Colonic mucosa (tissue), 4 donors: Measurements from ENCODE around the gene ATXN7L2. TPM values are rescaled to one million over a fixed set of nuclear protein-coding genes. Genes with fewer than 3 reads are reported as not detected.
"Not testable (repeated sequence)": the region's sequence is repeated elsewhere in the genome, so short reads cannot be mapped to it uniquely, and the experiment has no call there.

Source experiments
- DNase-seq: peaks from one replicate; pipeline ENCODE4 v3.0.0-alpha.2; 2020
- H3K27ac ChIP-seq: fragments of 200-600 bp; one replicate; pipeline ENCODE4 v1.8.0; 2021
- H3K27me3 ChIP-seq: fragments of 200-600 bp; one replicate; pipeline ENCODE4 v1.8.0; 2021
- H3K36me3 ChIP-seq: fragments of 200-600 bp; one replicate; pipeline ENCODE4 v1.8.0; 2021
- H3K4me1 ChIP-seq: fragments of 200-600 bp; one replicate; pipeline ENCODE4 v1.8.0; 2021; ENCODE audit warnings: mild to moderate bottlenecking
- H3K4me3 ChIP-seq: fragments of 200-600 bp; one replicate; pipeline ENCODE4 v1.8.0; 2021
- H3K9ac ChIP-seq, 2 donors: one replicate each; pipeline ENCODE4 v1.7.0; 2013; ENCODE audit warnings: control low read depth in 2 of 2, low read depth in 2 of 2, low read length in 2 of 2
- H3K9me3 ChIP-seq: fragments of 200-600 bp; one replicate; pipeline ENCODE4 v1.8.0; 2021
- CTCF ChIP-seq: fragments of 200-600 bp; IDR thresholded peaks from one replicate; pipeline ENCODE4 v1.8.0; 2022; ENCODE audit warnings: antibody characterized with exemption, mild to moderate bottlenecking
- intact Hi-C: fragments of 100-400 bp; cut with DNase I; formaldehyde crosslinking; loops from one replicate; pipeline ENCODE4 v1.14.1; 2022
- total RNA-seq, 2 donors: library from RNA; stranded (reverse); fragmentation: NEBNext Ultra II Directional in 1 of 2; extraction: Animal tissue kit (Norgen Biotek cat#: 25700) in 1 of 2; gene quantifications; one replicate each; pipeline ENCODE4 v1.2.1, GENCODE V29; 2021
- donor health status: healthy.
- donor health status: DM: no; HTN: no; CAD: no.
- donor health status: DM: no; HTN: no; CAD: no.

Gene ATXN7L2
- total RNA-seq, 2 donors from 2014 or later: 2.3 to 4.0 TPM

- Histone ChIP-seq H3K9me3 (no peaks in the 10 kb centered on the region), H3K27ac (no peak overlapping the region), H3K9ac (no peak overlapping the region), H3K4me3 (no peak overlapping the region), H3K27me3 (no peaks in the 10 kb centered on the region), H3K4me1 (no peaks in the 10 kb centered on the region), H3K36me3 (no peaks in the 10 kb centered on the region)
- DNase-seq: no peak
- no peak for TF ChIP-seq CTCF
- intact Hi-C loops: no loop called here
These were observed 39.4 kb upstream of the ATXN7L2 start for GRCh38 chr1:109444346-109444745.

DNA sequence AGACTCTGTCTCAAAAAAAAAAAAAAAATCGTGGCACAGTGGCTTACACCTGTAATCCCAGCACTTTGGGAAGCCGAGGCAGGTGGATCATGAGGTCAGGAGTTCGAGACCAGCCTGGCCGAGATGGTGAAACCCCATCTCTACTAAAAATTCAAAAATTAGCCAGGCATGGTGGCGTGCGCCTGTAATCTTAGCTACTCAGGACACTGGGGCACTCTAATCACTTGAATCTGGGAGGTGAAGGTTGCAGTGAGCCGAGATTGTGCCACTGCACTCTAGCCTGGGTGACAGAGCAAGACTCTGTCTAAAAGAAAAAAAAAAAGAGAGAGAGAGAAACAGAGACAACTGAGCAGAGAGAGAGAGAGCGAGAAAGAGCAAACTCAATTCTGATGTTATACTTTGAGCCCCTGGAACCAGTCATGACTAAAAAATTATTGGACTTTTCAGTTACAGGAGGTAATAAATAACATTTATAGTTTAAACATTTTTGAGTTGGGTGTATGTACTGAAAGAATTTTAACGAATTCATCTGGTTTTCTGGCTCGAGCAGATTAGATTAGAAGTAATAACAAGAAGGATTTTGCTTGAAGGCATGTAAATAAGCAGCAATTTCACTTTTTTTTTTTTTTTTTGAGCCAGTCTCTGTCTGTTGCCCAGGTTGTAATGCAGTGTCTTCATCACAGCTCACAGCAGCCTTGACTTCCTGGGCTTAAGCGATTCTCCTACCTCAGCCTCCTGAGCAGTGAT lies 37.6 kb upstream of the ATXN7L2 start:
- H3K9ac ChIP-seq, H3K36me3 ChIP-seq, H3K4me1 ChIP-seq, H3K27me3 ChIP-seq, DNase-seq, H3K9me3 ChIP-seq, intact Hi-C loops, H3K4me3 ChIP-seq, H3K27ac ChIP-seq: not testable (repeated sequence)

DNA sequence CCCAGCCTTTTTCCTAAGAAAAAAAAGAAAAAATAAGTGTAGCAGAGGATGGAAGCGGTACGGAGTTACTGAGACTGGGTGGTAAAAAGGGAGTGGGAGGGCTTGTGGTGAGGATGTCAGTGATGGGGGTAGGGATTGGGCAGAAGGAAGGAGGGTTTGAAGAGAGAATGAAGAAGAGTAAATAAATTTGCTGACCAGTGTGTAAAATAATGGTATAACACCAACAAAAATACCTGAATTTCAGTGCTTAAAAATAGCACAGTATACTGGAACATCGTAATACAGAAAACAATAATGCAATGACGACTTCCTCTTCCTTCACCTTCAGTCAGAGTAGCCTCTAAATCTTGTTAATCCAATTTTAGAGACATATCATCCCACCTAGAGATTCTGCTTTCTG lies 36.2 kb upstream of the ATXN7L2 start:
- Histone ChIP-seq H3K9me3 (no peaks in the 10 kb centered on the region), H3K36me3 (no peaks in the 10 kb centered on the region), H3K27me3 (no peaks in the 10 kb centered on the region), H3K4me3 (no peak overlapping the region), H3K4me1 (no peaks in the 10 kb centered on the region), H3K27ac (no peak overlapping the region), H3K9ac (no peak overlapping the region)
- TF ChIP-seq CTCF: no peak
- intact Hi-C loops: no loop called here
- DNase-seq: no peak

DNA sequence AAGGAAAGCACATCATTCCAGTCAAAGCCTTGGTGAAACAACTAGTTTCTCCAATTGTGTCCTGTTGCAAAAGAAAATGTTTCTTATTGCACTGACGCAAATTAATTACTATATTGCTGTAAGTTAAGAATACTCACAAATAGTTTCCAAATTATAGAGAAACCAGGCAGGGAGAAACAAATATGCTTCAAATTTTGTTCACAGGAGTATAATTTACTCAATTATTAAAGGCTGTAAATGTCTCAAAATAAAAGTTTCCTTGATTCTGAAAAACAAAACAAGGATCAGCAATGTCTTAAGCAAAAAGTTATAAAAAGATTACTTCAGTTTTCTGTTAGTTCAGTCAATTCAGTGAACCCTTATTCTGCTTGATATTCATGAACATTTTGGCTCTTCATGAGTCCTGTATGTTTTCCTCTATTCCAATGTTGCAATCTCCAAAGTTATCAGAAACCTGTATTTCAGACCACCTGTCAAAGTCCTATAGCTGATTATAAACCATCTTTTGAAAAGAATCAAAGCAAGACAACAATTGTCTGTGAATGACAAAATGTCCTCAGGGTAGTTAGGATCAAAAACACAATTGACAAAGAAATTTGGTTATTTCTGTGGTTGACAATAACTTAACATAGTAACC lies 29.1 kb upstream of the ATXN7L2 start:
- H3K27ac ChIP-seq: no peak overlapping the region
- no peaks in the 10 kb centered on the region for H3K9me3 ChIP-seq
- H3K36me3 ChIP-seq: no peaks in the 10 kb centered on the region
- no peak for DNase-seq
- no peak overlapping the region for H3K4me3 ChIP-seq
- no peak overlapping the region for H3K9ac ChIP-seq
- H3K4me1 ChIP-seq: no peaks in the 10 kb centered on the region
- TF ChIP-seq CTCF: no peak
- no peaks in the 10 kb centered on the region for H3K27me3 ChIP-seq
- intact Hi-C loops: no loop called here

GRCh38 chr1:109457819-109458218 lies 25.9 kb upstream of the ATXN7L2 start:
- Histone ChIP-seq H3K36me3 (no peaks in the 10 kb centered on the region), H3K4me1 (no peaks in the 10 kb centered on the region), H3K27me3 (peaks cover 1% of the 10 kb centered on the region), H3K9ac (no peak overlapping the region), H3K9me3 (no peaks in the 10 kb centered on the region), H3K4me3 (no peak overlapping the region), H3K27ac (no peak overlapping the region)
- intact Hi-C loops: no loop called here
- no peak for DNase-seq
- TF ChIP-seq CTCF: no peak

DNA sequence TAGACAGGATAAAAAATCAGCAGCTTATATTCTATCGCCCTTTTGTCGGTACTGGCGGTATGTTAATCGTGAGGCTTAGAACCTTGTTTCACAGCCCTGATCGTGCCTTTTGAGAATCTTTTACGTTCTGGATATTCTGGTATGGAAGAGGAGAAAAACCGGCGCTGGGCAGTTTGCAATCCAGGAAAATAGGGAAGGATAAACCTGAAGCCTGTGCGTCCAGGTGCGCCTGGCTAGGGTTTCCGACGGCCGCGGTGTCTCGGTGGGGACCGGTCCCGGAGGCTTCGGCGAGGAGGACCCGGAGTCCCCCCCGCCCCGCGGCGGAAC lies 17.6 kb upstream of the ATXN7L2 start:
- Histone ChIP-seq H3K9ac (peak overlapping the region in 1 of 2 donors; percentile 43), H3K27me3 (peaks cover 41% of the 10 kb centered on the region), H3K36me3 (no peaks in the 10 kb centered on the region), H3K4me3 (peak overlapping the region; percentile 63), H3K9me3 (no peaks in the 10 kb centered on the region), H3K27ac (no peak overlapping the region), H3K4me1 (no peaks in the 10 kb centered on the region)
- DNase-seq: no peak
- TF ChIP-seq CTCF: no peak
- intact Hi-C loops: no loop called here
